K562 (cell line): ENCODE data around the gene OBSCN. TPM values are rescaled to one million over a fixed set of nuclear protein-coding genes. Genes with fewer than 3 reads are reported as not detected.

Experiments
- ATF1 ChIP-seq, 2 experiments: fragments of 450-650 bp in 1 of 2; IDR thresholded peaks; 2 replicates each; pipeline ENCODE4 v1.6.1; 2016; ENCODE audit warnings: missing compliant biosample characterization in 1 of 2, missing genetic modification characterization in 1 of 2
- BRD9 ChIP-seq: fragments of 450-650 bp; IDR thresholded peaks from 2 replicates; pipeline ENCODE4 v1.6.1; 2018; ENCODE audit warnings: low read depth; ENCODE audit not compliant: partially characterized antibody
- CEBPG ChIP-seq, 3 experiments: fragments of 200-800 bp in 1 of 3; sonication (Bioruptor generic) in 1 of 3; sonication (generic) in 1 of 3; formaldehyde crosslinking in 1 of 3; IDR thresholded peaks in 2 of 3; conservative IDR thresholded peaks in 1 of 3; 2 replicates each; pipeline versions ENCODE4 v1.6.1 to v1.8.0; 2016 to 2022; ENCODE audit warnings: missing compliant biosample characterization in 2 of 3, missing genetic modification characterization in 2 of 3, mild to moderate bottlenecking in 1 of 3, missing genetic modification reagents in 1 of 3
- CTCF ChIP-seq, 3 experiments: IDR thresholded peaks in 2 of 3; conservative IDR thresholded peaks in 1 of 3; 2 replicates each; pipeline ENCODE4 v1.5.1; 2011 to 2012; ENCODE audit warnings: low read length in 3 of 3, mild to moderate bottlenecking in 3 of 3, control low read depth in 2 of 3, improper control_type of control experiment in 1 of 3, inconsistent platforms in 1 of 3, low read depth in 1 of 3, mixed read lengths in 1 of 3, moderate library complexity in 1 of 3; ENCODE audit not compliant: insufficient read depth in 2 of 3
- JUND ChIP-seq, 2 experiments: IDR thresholded peaks; 2 replicates in 1 of 2; 3 replicates in 1 of 2; pipeline ENCODE4 v1.6.1; 2011; ENCODE audit warnings: borderline replicate concordance in 2 of 2, low read depth in 2 of 2, low read length in 2 of 2, improper control_type of control experiment in 1 of 2, missing biosample characterization in 1 of 2, missing genetic modification characterization in 1 of 2, missing genetic modification reagents in 1 of 2
- NR2C1 ChIP-seq, 2 experiments: fragments of 450-650 bp; IDR thresholded peaks; 2 replicates each; pipeline ENCODE4 v1.6.1; 2017; ENCODE audit warnings: mild to moderate bottlenecking in 2 of 2, antibody characterized with exemption in 1 of 2, inconsistent platforms in 1 of 2, missing compliant biosample characterization in 1 of 2, missing genetic modification characterization in 1 of 2
- NRF1 ChIP-seq, 2 experiments: fragments of 450-650 bp; IDR thresholded peaks in 1 of 2; conservative IDR thresholded peaks in 1 of 2; 2 replicates each; pipeline ENCODE4 v1.6.1; 2014; ENCODE audit warnings: mild to moderate bottlenecking in 2 of 2
- RAD21 ChIP-seq, 2 experiments: fragments of 250-450 bp in 1 of 2; fragments of 450-650 bp in 1 of 2; sonication (Bioruptor Pico) in 1 of 2; formaldehyde crosslinking in 1 of 2; IDR thresholded peaks in 1 of 2; conservative IDR thresholded peaks in 1 of 2; 2 replicates each; pipeline versions ENCODE4 v1.4.0 to v1.8.0; 2020 to 2022; ENCODE audit warnings: mild to moderate bottlenecking in 2 of 2, moderate library complexity in 1 of 2
- TRIM24 ChIP-seq, 2 experiments: fragments of 450-650 bp; IDR thresholded peaks; 2 replicates each; pipeline ENCODE4 v1.6.1; 2016
- ZNF592 ChIP-seq: fragments of 450-650 bp; IDR thresholded peaks from 2 replicates; pipeline ENCODE4 v1.6.1; 2017; ENCODE audit warnings: antibody characterized with exemption, mild to moderate bottlenecking
- ZSCAN32 ChIP-seq: fragments of 450-650 bp; formaldehyde crosslinking; IDR thresholded peaks from 2 replicates; pipeline ENCODE4 v1.4.0; 2020; ENCODE audit warnings: mild to moderate bottlenecking, moderate library complexity
- polyA plus RNA-seq, 8 experiments: library from polyadenylated mRNA; depleted of rRNA in 4 of 8; stranded (reverse) in 5 of 8; unstranded in 3 of 8; fragments of >200 nt; fragmentation: Nextera tagmentation in 2 of 8; fragmentation: Illumina TruSeq in 1 of 8; extraction: Ambion mirVana in 2 of 8; extraction: Trizol in 1 of 8; gene quantifications; 2 replicates each; pipeline versions ENCODE4 v1.2.1 to v1.2.3, GENCODE V29; 2011 to 2014; ENCODE audit warnings: inconsistent platforms in 1 of 8, missing spikeins in 1 of 8
- total RNA-seq, 7 experiments: library from RNA; depleted of rRNA in 6 of 7; stranded (reverse); fragments of >200 nt in 6 of 7; fragmentation: Illumina TruSeq in 2 of 7; extraction: Trizol in 2 of 7; gene quantifications; 2 replicates each; pipeline versions ENCODE4 v1.2.1 to v1.2.3, GENCODE V29; 2011 to 2021; ENCODE audit warnings: low replicate concordance in 1 of 7
- TF ChIP-seq, protein P1 (sequence below), 2 experiments: fragments of 450-650 bp; conservative IDR thresholded peaks; 2 replicates each; pipeline ENCODE4 v1.6.1; 2017; ENCODE audit warnings: mild to moderate bottlenecking in 2 of 2, moderate library complexity in 2 of 2
- TF ChIP-seq, protein P2 (sequence below): fragments of 450-650 bp; formaldehyde crosslinking; IDR thresholded peaks from 2 replicates; pipeline ENCODE4 v1.4.0; 2022; ENCODE audit warnings: mild to moderate bottlenecking, moderate library complexity

OBSCN gene
- total and polyA plus RNA-seq, 9 of the 15 experiments (the other 6 are each of a cell fraction or from before 2014, with no cell fraction given) = 0.18 to 19.7 (median 3.6) TPM

GRCh38 chr1:228265167-228265566, 57.3 kb downstream of the OBSCN start (continued):
- TF ChIP-seq ZNF592 (0 out of 2 replicates have a peak, but pooled peaks have one; percentile 27), JUND (IDR thresholded peaks at IDR 0.05; ENCODE audit: borderline replicate concordance, low read depth, low read length) (no peak), JUND (tag; IDR thresholded peaks at IDR 0.05; ENCODE audit: borderline replicate concordance, low read depth, low read length) (peak; percentile 55; the same call in 1 of the 3 replicates), TRIM24 (IDR thresholded peaks at IDR 0.05) (peak; percentile 58 to 75; a peak in 2 of 4 replicates), NR2C1 (IDR thresholded peaks at IDR 0.05) (0 out of 2 replicates have a peak, but pooled peaks have one; percentile 5), NR2C1 (tag; IDR thresholded peaks at IDR 0.05) (no peak), ATF1 (CRISPR knock-in tag; IDR thresholded peaks at IDR 0.05) (no peak), ATF1 (tag; IDR thresholded peaks at IDR 0.05) (peak; percentile 18; the same call in 1 of the 2 replicates), CEBPG (CRISPR knock-in tag; IDR thresholded peaks at IDR 0.05) (peak; percentile 92), CEBPG (tag; conservative IDR thresholded peaks at IDR 0.05 in 1 of 2, IDR thresholded peaks at IDR 0.05 in 1 of 2) (peak; percentile 87 to 93), CTCF (IDR thresholded peaks at IDR 0.05 in 2 of 3, conservative IDR thresholded peaks at IDR 0.05 in 1 of 3; ENCODE audit: insufficient read depth in 2 of 3, low read depth in 1 of 3, low read length in 3 of 3) (peak; percentile 63 to 66 (median 65)), ZSCAN32 (CRISPR knock-in tag) (peak; percentile 86), NRF1 (conservative IDR thresholded peaks at IDR 0.05 in 1 of 2, IDR thresholded peaks at IDR 0.05 in 1 of 2) (0 out of 4 replicates have a peak, but pooled peaks of 1 of the 2 experiments have one; percentile 11), BRD9 (peak; percentile 56), RAD21 (CRISPR knock-in tag; conservative IDR thresholded peaks at IDR 0.05 in 1 of 2, IDR thresholded peaks at IDR 0.05 in 1 of 2) (peak; percentile 58 to 76)
- TF ChIP-seq, protein P1, sequence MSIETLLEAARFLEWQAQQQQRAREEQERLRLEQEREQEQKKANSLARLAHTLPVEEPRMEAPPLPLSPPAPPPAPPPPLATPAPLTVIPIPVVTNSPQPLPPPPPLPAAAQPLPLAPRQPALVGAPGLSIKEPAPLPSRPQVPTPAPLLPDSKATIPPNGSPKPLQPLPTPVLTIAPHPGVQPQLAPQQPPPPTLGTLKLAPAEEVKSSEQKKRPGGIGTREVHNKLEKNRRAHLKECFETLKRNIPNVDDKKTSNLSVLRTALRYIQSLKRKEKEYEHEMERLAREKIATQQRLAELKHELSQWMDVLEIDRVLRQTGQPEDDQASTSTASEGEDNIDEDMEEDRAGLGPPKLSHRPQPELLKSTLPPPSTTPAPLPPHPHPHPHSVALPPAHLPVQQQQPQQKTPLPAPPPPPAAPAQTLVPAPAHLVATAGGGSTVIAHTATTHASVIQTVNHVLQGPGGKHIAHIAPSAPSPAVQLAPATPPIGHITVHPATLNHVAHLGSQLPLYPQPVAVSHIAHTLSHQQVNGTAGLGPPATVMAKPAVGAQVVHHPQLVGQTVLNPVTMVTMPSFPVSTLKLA (conservative IDR thresholded peaks at IDR 0.05) = no peak
- TF ChIP-seq, protein P2, sequence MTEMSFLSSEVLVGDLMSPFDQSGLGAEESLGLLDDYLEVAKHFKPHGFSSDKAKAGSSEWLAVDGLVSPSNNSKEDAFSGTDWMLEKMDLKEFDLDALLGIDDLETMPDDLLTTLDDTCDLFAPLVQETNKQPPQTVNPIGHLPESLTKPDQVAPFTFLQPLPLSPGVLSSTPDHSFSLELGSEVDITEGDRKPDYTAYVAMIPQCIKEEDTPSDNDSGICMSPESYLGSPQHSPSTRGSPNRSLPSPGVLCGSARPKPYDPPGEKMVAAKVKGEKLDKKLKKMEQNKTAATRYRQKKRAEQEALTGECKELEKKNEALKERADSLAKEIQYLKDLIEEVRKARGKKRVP (CRISPR knock-in tag) = peak; percentile 89
